ENCODE results near the gene MORN3. TPM values are rescaled to one million over a fixed set of nuclear protein-coding genes. Genes with fewer than 3 reads are reported as not detected.

MORN3 gene
- total and polyA plus RNA-seq, 9 of the 15 experiments (the other 6 are each of a cell fraction or from before 2014, with no cell fraction given), result 0.09 to 0.27 (median 0.20) TPM

- TF ChIP-seq ZBTB40 (IDR thresholded peaks at IDR 0.05) (no peak), ZBTB40 (CRISPR knock-in tag; IDR thresholded peaks at IDR 0.05) (no peak), KLF1 (tag; IDR thresholded peaks at IDR 0.05) (no peak), L3MBTL2 (IDR thresholded peaks at IDR 0.05) (no peak), ZNF639 (CRISPR knock-in tag; conservative IDR thresholded peaks at IDR 0.05 in 1 of 2, IDR thresholded peaks at IDR 0.05 in 1 of 2) (no peak), BCL6 (CRISPR knock-in tag; IDR thresholded peaks at IDR 0.05) (no peak), NR2C2 (CRISPR knock-in tag; IDR thresholded peaks at IDR 0.05) (no peak), NR2C2 (tag; IDR thresholded peaks at IDR 0.05) (no peak), RHOXF2B (CRISPR knock-in tag; conservative IDR thresholded peaks at IDR 0.05) (no peak), CEBPZ (IDR thresholded peaks at IDR 0.05; ENCODE audit: borderline replicate concordance, low read depth, low read length) (no peak), ETS1 (conservative IDR thresholded peaks at IDR 0.05; ENCODE audit: control insufficient read depth, low read depth, low read length) (0 out of 2 replicates have a peak, but pooled peaks have one; percentile 13), USF2 (CRISPR knock-in tag; IDR thresholded peaks at IDR 0.05) (no peak)
Observed at GRCh38 chr12:121712190-121712460, 42.7 kb upstream of the MORN3 start (continued).
